BLaER1 (cell line): ENCODE data around the gene EXOC6B.

Source experiments
- H3K27ac ChIP-seq: shearing (Covaris generic); formaldehyde crosslinking; 2 replicates; pipeline ENCODE4 v1.8.1; 2022
- H3K27me3 ChIP-seq: shearing (Covaris generic); formaldehyde crosslinking; 2 replicates; pipeline ENCODE4 v1.8.1; 2022
- H3K36me3 ChIP-seq: shearing (Covaris generic); formaldehyde crosslinking; 2 replicates; pipeline ENCODE4 v1.8.1; 2022
- H3K4me1 ChIP-seq: shearing (Covaris generic); formaldehyde crosslinking; 2 replicates; pipeline ENCODE4 v1.8.1; 2022
- H3K4me2 ChIP-seq: shearing (Covaris generic); formaldehyde crosslinking; 2 replicates; pipeline ENCODE4 v1.8.1; 2022
- H3K4me3 ChIP-seq: shearing (Covaris generic); formaldehyde crosslinking; 2 replicates; pipeline ENCODE4 v1.8.1; 2022
- H3K9ac ChIP-seq: shearing (Covaris generic); formaldehyde crosslinking; 2 replicates; pipeline ENCODE4 v1.8.1; 2022
- H3K9me3 ChIP-seq: shearing (Covaris generic); formaldehyde crosslinking; 2 replicates; pipeline ENCODE4 v1.8.1; 2022
- H4K20me1 ChIP-seq: shearing (Covaris generic); formaldehyde crosslinking; 2 replicates; pipeline ENCODE4 v1.8.1; 2022
- Cebpa-rat ChIP-seq: shearing (Covaris generic); IDR thresholded peaks from 2 replicates; pipeline ENCODE4 v1.8.1; 2022

EXOC6B gene

GRCh38 chr2:72719416-72719815 is 106.4 kb downstream of the EXOC6B start:
- no peak for TF ChIP-seq Cebpa-rat
- H3K27me3 ChIP-seq = no peaks in the 10 kb centered on the region
- H4K20me1 ChIP-seq = no peaks in the 10 kb centered on the region
- H3K9me3 ChIP-seq = no peaks in the 10 kb centered on the region
- no peak overlapping the region for H3K9ac ChIP-seq
- no peaks in the 10 kb centered on the region for H3K36me3 ChIP-seq
- no peak overlapping the region for H3K27ac ChIP-seq
- no peaks in the 10 kb centered on the region for H3K4me1 ChIP-seq
- H3K4me3 ChIP-seq = no peak overlapping the region
- no peak overlapping the region for H3K4me2 ChIP-seq

- no peaks in the 10 kb centered on the region for H3K27me3 ChIP-seq
- H3K4me2 ChIP-seq = no peak overlapping the region
- H3K4me1 ChIP-seq = no peaks in the 10 kb centered on the region
- no peak overlapping the region for H3K9ac ChIP-seq
- H4K20me1 ChIP-seq = no peaks in the 10 kb centered on the region
- no peak overlapping the region for H3K4me3 ChIP-seq
- TF ChIP-seq Cebpa-rat = no peak
- H3K36me3 ChIP-seq = no peaks in the 10 kb centered on the region
- H3K27ac ChIP-seq = no peak overlapping the region
- no peaks in the 10 kb centered on the region for H3K9me3 ChIP-seq
Observed at GRCh38 chr2:72718876-72719275, 107.0 kb downstream of the EXOC6B start.

- H3K27me3 ChIP-seq = no peaks in the 10 kb centered on the region
- no peak overlapping the region for H3K9ac ChIP-seq
- no peak overlapping the region for H3K27ac ChIP-seq
- no peaks in the 10 kb centered on the region for H3K9me3 ChIP-seq
- no peaks in the 10 kb centered on the region for H3K36me3 ChIP-seq
- H3K4me3 ChIP-seq = no peak overlapping the region
- no peak overlapping the region for H3K4me2 ChIP-seq
- no peak for TF ChIP-seq Cebpa-rat
- H3K4me1 ChIP-seq = no peaks in the 10 kb centered on the region
- no peaks in the 10 kb centered on the region for H4K20me1 ChIP-seq
Observed at GRCh38 chr2:72716601-72717000, 109.2 kb downstream of the EXOC6B start.

GRCh38 chr2:72713857-72714256 is 112.0 kb downstream of the EXOC6B start:
- H4K20me1 ChIP-seq = no peaks in the 10 kb centered on the region
- H3K9ac ChIP-seq = no peak overlapping the region
- H3K4me2 ChIP-seq = no peak overlapping the region
- H3K9me3 ChIP-seq = no peaks in the 10 kb centered on the region
- no peaks in the 10 kb centered on the region for H3K27me3 ChIP-seq
- H3K4me1 ChIP-seq = no peaks in the 10 kb centered on the region
- no peak overlapping the region for H3K27ac ChIP-seq
- no peaks in the 10 kb centered on the region for H3K36me3 ChIP-seq
- H3K4me3 ChIP-seq = no peak overlapping the region
- TF ChIP-seq Cebpa-rat = no peak

- H4K20me1 ChIP-seq = no peaks in the 10 kb centered on the region
- H3K27me3 ChIP-seq = no peaks in the 10 kb centered on the region
- no peak for TF ChIP-seq Cebpa-rat
- no peaks in the 10 kb centered on the region for H3K4me1 ChIP-seq
- H3K9me3 ChIP-seq = no peaks in the 10 kb centered on the region
- no peaks in the 10 kb centered on the region for H3K36me3 ChIP-seq
- no peak overlapping the region for H3K27ac ChIP-seq
- H3K4me2 ChIP-seq = no peak overlapping the region
- no peak overlapping the region for H3K4me3 ChIP-seq
- H3K9ac ChIP-seq = no peak overlapping the region
Observed at GRCh38 chr2:72712977-72713376, 112.9 kb downstream of the EXOC6B start.

- no peaks in the 10 kb centered on the region for H3K4me1 ChIP-seq
- H3K36me3 ChIP-seq = no peaks in the 10 kb centered on the region
- no peak overlapping the region for H3K27ac ChIP-seq
Observed at GRCh38 chr2:72712304-72712703, 113.5 kb downstream of the EXOC6B start.

GRCh38 chr2:72710418-72711152 is 115.2 kb downstream of the EXOC6B start:
- Histone ChIP-seq H3K27me3 (no peaks in the 10 kb centered on the region), H3K4me1 (no peaks in the 10 kb centered on the region), H4K20me1 (no peaks in the 10 kb centered on the region), H3K4me3 (no peak overlapping the region), H3K9me3 (no peaks in the 10 kb centered on the region), H3K9ac (no peak overlapping the region), H3K27ac (no peak overlapping the region), H3K4me2 (no peak overlapping the region), H3K36me3 (no peaks in the 10 kb centered on the region)
- TF ChIP-seq Cebpa-rat = no peak

More at GRCh38 chr2:72712304-72712703, 113.5 kb downstream of the EXOC6B start:
- Histone ChIP-seq H3K9me3 (no peaks in the 10 kb centered on the region), H4K20me1 (no peaks in the 10 kb centered on the region), H3K4me2 (no peak overlapping the region), H3K9ac (no peak overlapping the region), H3K27me3 (no peaks in the 10 kb centered on the region), H3K4me3 (no peak overlapping the region)
- no peak for TF ChIP-seq Cebpa-rat

GRCh38 chr2:72708236-72708635 is 117.6 kb downstream of the EXOC6B start:
- no peaks in the 10 kb centered on the region for H4K20me1 ChIP-seq
- no peaks in the 10 kb centered on the region for H3K4me1 ChIP-seq
- H3K9ac ChIP-seq = no peak overlapping the region
- no peak overlapping the region for H3K27ac ChIP-seq
- H3K4me3 ChIP-seq = no peak overlapping the region
- H3K36me3 ChIP-seq = no peaks in the 10 kb centered on the region
- TF ChIP-seq Cebpa-rat = no peak
- H3K27me3 ChIP-seq = no peaks in the 10 kb centered on the region
- no peaks in the 10 kb centered on the region for H3K9me3 ChIP-seq
- no peak overlapping the region for H3K4me2 ChIP-seq

GRCh38 chr2:72698300-72698699 is 127.5 kb downstream of the EXOC6B start:
- no peaks in the 10 kb centered on the region for H3K4me1 ChIP-seq
- no peak overlapping the region for H3K27ac ChIP-seq
- H3K9me3 ChIP-seq = no peaks in the 10 kb centered on the region
- no peak overlapping the region for H3K9ac ChIP-seq
- TF ChIP-seq Cebpa-rat = no peak
- no peaks in the 10 kb centered on the region for H3K27me3 ChIP-seq
- H3K36me3 ChIP-seq = no peaks in the 10 kb centered on the region
- H3K4me2 ChIP-seq = no peak overlapping the region
- H3K4me3 ChIP-seq = no peak overlapping the region
- H4K20me1 ChIP-seq = no peaks in the 10 kb centered on the region

GRCh38 chr2:72696559-72696958 is 129.3 kb downstream of the EXOC6B start:
- no peak overlapping the region for H3K4me2 ChIP-seq
- no peaks in the 10 kb centered on the region for H3K9me3 ChIP-seq
- no peak for TF ChIP-seq Cebpa-rat
- no peak overlapping the region for H3K4me3 ChIP-seq
- H3K4me1 ChIP-seq = no peaks in the 10 kb centered on the region
- no peaks in the 10 kb centered on the region for H4K20me1 ChIP-seq
- no peaks in the 10 kb centered on the region for H3K36me3 ChIP-seq
- H3K27me3 ChIP-seq = no peaks in the 10 kb centered on the region
- no peak overlapping the region for H3K9ac ChIP-seq
- H3K27ac ChIP-seq = no peak overlapping the region

- no peaks in the 10 kb centered on the region for H4K20me1 ChIP-seq
- H3K9me3 ChIP-seq = no peaks in the 10 kb centered on the region
- H3K27ac ChIP-seq = no peak overlapping the region
- no peaks in the 10 kb centered on the region for H3K4me1 ChIP-seq
- TF ChIP-seq Cebpa-rat = no peak
- H3K27me3 ChIP-seq = no peaks in the 10 kb centered on the region
- H3K36me3 ChIP-seq = no peaks in the 10 kb centered on the region
- H3K4me3 ChIP-seq = no peak overlapping the region
- H3K4me2 ChIP-seq = no peak overlapping the region
- no peak overlapping the region for H3K9ac ChIP-seq
Observed at GRCh38 chr2:72695676-72696075, 130.2 kb downstream of the EXOC6B start.
